BLaER1 (cell line): ENCODE data around the gene KRTAP4-16.
"Not testable (repeated sequence)": the region's sequence is repeated elsewhere in the genome, so short reads cannot be mapped to it uniquely, and the experiment has no call there.

Experiments
- H3K27ac ChIP-seq: shearing (Covaris generic); formaldehyde crosslinking; 2 replicates; pipeline ENCODE4 v1.8.1; 2022
- H3K27me3 ChIP-seq: shearing (Covaris generic); formaldehyde crosslinking; 2 replicates; pipeline ENCODE4 v1.8.1; 2022
- H3K36me3 ChIP-seq: shearing (Covaris generic); formaldehyde crosslinking; 2 replicates; pipeline ENCODE4 v1.8.1; 2022
- H3K4me1 ChIP-seq: shearing (Covaris generic); formaldehyde crosslinking; 2 replicates; pipeline ENCODE4 v1.8.1; 2022
- H3K4me2 ChIP-seq: shearing (Covaris generic); formaldehyde crosslinking; 2 replicates; pipeline ENCODE4 v1.8.1; 2022
- H3K4me3 ChIP-seq: shearing (Covaris generic); formaldehyde crosslinking; 2 replicates; pipeline ENCODE4 v1.8.1; 2022
- H3K9ac ChIP-seq: shearing (Covaris generic); formaldehyde crosslinking; 2 replicates; pipeline ENCODE4 v1.8.1; 2022
- H3K9me3 ChIP-seq: shearing (Covaris generic); formaldehyde crosslinking; 2 replicates; pipeline ENCODE4 v1.8.1; 2022
- H4K20me1 ChIP-seq: shearing (Covaris generic); formaldehyde crosslinking; 2 replicates; pipeline ENCODE4 v1.8.1; 2022
- Cebpa-rat ChIP-seq: shearing (Covaris generic); IDR thresholded peaks from 2 replicates; pipeline ENCODE4 v1.8.1; 2022

Gene KRTAP4-16

DNA sequence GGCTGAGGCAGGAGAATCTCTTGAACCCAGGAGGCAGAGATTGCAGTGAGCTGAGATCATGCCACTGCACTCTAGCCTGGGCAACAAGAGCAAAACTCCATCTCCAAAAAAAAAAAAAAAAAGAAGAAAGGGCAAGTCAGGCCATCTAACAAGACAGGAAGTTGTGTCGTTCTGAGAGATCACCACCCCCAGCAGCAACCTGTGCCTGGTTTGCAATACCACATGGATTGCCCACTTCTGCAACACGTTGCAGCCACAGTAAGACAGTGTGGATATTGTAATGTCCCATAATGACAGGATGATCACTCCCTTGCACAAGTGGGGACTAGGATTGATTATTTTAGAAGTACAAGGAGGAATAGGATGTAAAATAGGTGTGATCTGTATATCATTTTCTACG is 33.0 kb downstream of the KRTAP4-16 start:
- Histone ChIP-seq H3K9ac (no peak overlapping the region), H4K20me1 (no peaks in the 10 kb centered on the region), H3K36me3 (no peaks in the 10 kb centered on the region), H3K4me3 (no peak overlapping the region), H3K9me3 (no peaks in the 10 kb centered on the region), H3K4me1 (no peaks in the 10 kb centered on the region), H3K27me3 (no peaks in the 10 kb centered on the region), H3K4me2 (no peak overlapping the region), H3K27ac (no peak overlapping the region)
- TF ChIP-seq Cebpa-rat, result no peak

DNA sequence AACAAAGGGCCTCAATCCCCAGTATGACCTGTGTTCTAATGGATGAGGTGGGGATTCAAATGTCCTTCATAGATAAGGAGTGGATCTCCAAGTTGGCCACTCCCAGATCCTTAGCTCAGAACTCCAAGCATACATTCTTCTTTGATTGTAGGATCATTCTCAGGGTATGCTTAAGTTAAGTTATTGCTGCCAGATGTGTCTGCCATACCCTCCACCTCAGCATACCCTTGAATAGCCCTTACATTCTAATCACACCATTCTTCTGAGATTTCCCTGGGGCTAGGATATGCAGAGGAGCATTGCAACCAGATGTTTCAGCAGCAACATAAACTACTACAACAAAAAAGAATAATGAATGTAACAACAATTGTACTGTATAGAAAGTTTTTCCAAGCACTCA is 34.7 kb downstream of the KRTAP4-16 start:
- Histone ChIP-seq H3K4me1 (no peaks in the 10 kb centered on the region), H3K27ac (no peak overlapping the region), H3K36me3 (no peaks in the 10 kb centered on the region), H3K4me2 (no peak overlapping the region), H3K9ac (no peak overlapping the region), H3K4me3 (no peak overlapping the region), H3K9me3 (no peaks in the 10 kb centered on the region), H4K20me1 (no peaks in the 10 kb centered on the region), H3K27me3 (no peaks in the 10 kb centered on the region)
- no peak for TF ChIP-seq Cebpa-rat

DNA sequence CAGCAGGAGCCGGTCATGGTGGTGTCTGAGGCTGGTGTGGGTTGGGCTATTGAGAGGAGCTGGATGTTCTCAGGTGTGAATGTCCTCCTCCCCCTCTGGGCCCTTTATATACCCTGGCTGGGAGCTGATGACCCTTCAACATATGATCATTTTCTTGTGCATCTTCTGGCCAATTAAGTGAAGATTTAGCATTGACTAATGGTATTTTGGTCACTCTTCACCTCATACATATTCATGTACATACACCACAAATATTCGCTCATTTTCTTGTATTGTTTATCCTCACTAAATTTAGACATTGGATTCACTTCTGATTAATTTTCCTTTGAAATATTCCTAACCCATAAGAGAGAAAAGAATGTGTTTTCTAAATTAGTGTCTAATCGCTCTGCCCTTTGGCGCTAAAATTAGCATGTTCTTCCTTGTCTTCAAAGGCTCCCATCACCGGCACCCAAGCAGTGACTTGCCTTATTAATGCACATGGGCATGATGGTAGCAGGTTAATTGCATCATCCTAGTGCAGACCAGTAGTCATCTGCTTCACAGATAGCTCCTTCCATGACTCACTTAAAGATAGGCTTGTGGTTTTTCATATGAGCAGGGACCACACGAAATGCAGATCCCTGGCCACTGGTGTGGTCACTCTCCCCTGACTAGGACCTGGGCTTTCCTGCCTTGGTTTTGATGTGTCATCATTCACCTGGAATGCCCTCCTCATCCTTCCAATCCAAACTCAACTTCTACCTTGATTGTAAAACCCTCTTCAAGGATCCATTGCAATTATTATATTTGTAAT is 36.0 kb downstream of the KRTAP4-16 start, which contains the start of gene KRTAP2-4:
Gene KRTAP2-4 (minus strand): TSS at position 51 of the 796 bp plus-strand sequence. CDS start 34 bp downstream, at position 17.
- no peak for TF ChIP-seq Cebpa-rat
- Histone ChIP-seq H3K4me2 (no peak within 1 kb of the TSS), H4K20me1 (no peaks in the 10 kb centered on the region), H3K4me1 (no peaks in the 10 kb centered on the region), H3K36me3 (no peaks in the 10 kb centered on the region), H3K9me3 (no peaks in the 10 kb centered on the region), H3K4me3 (no peak within 1 kb of the TSS), H3K9ac (no peak within 1 kb of the TSS), H3K27me3 (no peaks in the 10 kb centered on the region), H3K27ac (no peak within 1 kb of the TSS)

DNA sequence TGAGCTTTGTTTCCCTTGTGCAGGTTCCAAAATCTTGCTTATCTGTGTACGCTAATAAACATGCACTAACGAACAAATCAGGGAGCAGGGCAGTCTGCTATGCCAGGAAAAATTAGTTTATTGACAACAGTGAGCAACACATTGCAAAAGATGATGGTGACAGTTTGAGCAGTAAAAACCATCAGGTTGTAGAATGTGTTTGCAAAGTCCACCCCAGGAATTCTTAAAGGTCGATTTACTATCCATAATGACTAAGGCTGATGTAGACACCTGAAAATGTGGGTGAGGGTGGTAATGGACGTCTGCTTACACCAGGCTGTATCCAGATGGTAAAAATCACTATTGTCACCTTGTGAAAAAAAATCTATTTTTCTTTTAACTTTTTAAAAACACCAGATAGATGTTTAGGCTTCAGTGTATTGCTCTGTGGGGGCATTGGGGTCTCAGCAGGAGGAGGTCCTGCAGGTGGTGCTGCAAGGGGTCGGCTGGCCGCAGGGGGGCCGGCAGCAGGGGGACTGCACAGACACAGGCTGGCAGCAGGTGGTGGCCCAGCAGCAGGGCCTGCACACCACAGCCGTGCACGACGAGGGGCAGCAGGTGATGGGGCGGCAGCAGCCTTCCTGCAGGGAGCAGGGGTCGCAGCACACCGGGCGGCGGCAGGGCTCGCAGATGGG is 36.9 kb downstream of the KRTAP4-16 start:
- H3K27me3 ChIP-seq, H3K36me3 ChIP-seq, H3K9ac ChIP-seq, H3K4me3 ChIP-seq, H3K4me1 ChIP-seq, H3K27ac ChIP-seq, H4K20me1 ChIP-seq, H3K9me3 ChIP-seq, H3K4me2 ChIP-seq: not testable (repeated sequence)

DNA sequence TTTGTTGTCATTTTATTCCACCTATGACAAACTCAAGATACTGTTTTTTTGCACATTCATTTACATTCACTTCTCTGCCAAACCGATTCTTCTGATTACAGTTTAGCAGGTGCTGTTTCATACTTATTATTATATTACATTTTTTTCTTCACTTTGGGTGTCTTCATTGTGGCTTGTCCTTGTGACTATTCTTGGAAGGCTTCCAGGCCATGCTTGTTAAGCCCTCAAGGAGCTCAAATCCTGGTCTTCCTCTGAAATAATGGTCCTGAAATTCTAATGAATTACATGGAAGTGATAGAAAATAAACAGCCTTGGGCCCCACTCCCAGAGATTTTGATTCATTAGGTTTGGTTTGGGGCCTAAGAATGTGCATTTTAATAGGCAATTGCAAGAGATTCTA is 37.7 kb downstream of the KRTAP4-16 start:
- Histone ChIP-seq H3K4me1 (no peaks in the 10 kb centered on the region), H3K9ac (no peak overlapping the region), H3K4me3 (no peak overlapping the region), H4K20me1 (no peaks in the 10 kb centered on the region), H3K27me3 (no peaks in the 10 kb centered on the region), H3K36me3 (no peaks in the 10 kb centered on the region), H3K4me2 (no peak overlapping the region), H3K27ac (no peak overlapping the region), H3K9me3 (no peaks in the 10 kb centered on the region)
- no peak for TF ChIP-seq Cebpa-rat

DNA sequence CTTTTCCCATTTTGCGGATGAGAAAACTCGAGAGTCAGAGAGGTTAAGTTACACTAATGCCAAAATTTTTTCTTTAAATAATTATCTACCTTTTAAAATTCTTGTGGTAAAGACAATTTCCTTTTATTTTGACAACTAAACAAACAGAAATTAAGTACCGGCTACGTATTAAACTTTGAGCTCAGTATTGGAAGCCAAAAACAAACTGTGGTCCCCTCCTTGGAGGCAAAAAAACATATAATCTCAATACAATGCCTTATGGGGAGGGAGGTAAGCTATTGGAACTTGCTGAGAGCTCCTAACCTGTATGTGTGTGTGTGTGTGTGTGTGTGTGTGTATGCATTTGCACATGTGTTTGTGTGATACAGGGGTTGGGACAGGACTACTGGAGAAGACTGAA is 38.6 kb downstream of the KRTAP4-16 start:
- Histone ChIP-seq H3K4me1 (no peaks in the 10 kb centered on the region), H4K20me1 (no peaks in the 10 kb centered on the region), H3K36me3 (no peaks in the 10 kb centered on the region), H3K9ac (no peak overlapping the region), H3K9me3 (no peaks in the 10 kb centered on the region), H3K27ac (no peak overlapping the region), H3K4me2 (no peak overlapping the region), H3K4me3 (no peak overlapping the region), H3K27me3 (no peaks in the 10 kb centered on the region)
- no peak for TF ChIP-seq Cebpa-rat

DNA sequence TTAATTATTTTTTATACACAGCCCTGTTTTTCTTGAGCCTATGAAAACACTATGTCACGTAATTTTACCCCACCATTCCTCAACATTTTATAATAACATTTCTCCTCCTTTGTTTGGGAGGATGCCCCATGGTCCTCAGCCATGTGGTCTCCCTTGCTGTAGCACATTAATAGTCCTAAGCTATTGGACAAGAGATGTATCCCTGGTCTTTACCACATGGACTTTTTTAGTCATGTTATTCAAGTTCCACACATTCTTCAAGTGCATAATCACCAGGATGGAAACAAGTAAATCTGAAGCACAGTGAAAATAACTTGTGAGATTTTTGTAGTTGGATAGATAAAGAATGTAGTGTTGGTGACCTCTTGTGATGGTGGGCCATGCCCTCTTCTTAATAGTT is 40.0 kb downstream of the KRTAP4-16 start:
- Histone ChIP-seq H3K27me3 (no peaks in the 10 kb centered on the region), H3K4me2 (no peak overlapping the region), H3K4me3 (no peak overlapping the region), H4K20me1 (no peaks in the 10 kb centered on the region), H3K36me3 (no peaks in the 10 kb centered on the region), H3K9ac (no peak overlapping the region), H3K27ac (no peak overlapping the region), H3K9me3 (0 out of 2 replicates have a peak, but pooled peaks cover 6% of the 10 kb centered on the region), H3K4me1 (no peaks in the 10 kb centered on the region)
- TF ChIP-seq Cebpa-rat, result no peak

DNA sequence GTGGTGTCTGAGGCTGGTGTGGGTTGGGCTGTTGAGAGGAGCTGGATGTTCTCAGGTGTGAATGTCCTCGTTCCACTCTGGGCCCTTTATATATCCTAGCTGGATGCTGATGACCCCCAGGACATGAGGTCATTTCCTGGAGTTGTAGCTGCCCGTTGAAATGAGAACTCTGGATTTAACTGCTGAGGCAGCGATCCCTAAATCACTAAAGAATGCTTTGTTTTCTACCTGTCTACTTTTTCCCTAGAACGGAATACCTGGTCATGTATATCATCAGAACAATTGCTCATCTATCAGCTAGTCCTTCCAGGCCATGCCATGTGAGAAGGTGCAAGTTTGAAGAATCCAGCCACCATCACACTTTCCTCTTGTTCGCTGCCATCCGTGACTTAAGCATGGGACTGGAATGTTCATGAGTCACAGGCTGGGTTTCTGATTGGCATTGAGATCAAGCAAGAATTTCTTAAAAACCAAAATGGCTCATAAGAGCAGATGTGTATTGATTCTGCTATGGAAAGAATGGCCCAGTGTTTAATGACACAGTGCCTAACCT is 41.9 kb downstream of the KRTAP4-16 start, which contains the start of gene KRTAP2-3:
Gene KRTAP2-3 (minus strand): TSS at position 63 of the 553 bp plus-strand sequence. CDS start 64 bp downstream, outside the sequence.
- H3K4me2 ChIP-seq, result no peak within 1 kb of the TSS
- H3K27ac ChIP-seq, result no peak within 1 kb of the TSS
- no peaks in the 10 kb centered on the region for H3K36me3 ChIP-seq
- H3K4me1 ChIP-seq, result no peaks in the 10 kb centered on the region
- H3K9me3 ChIP-seq, result 0 out of 2 replicates have a peak, but pooled peaks cover 6% of the 10 kb centered on the region
- no peaks in the 10 kb centered on the region for H4K20me1 ChIP-seq
- no peak within 1 kb of the TSS for H3K4me3 ChIP-seq
- no peak within 1 kb of the TSS for H3K9ac ChIP-seq
- TF ChIP-seq Cebpa-rat, result no peak
- no peaks in the 10 kb centered on the region for H3K27me3 ChIP-seq

DNA sequence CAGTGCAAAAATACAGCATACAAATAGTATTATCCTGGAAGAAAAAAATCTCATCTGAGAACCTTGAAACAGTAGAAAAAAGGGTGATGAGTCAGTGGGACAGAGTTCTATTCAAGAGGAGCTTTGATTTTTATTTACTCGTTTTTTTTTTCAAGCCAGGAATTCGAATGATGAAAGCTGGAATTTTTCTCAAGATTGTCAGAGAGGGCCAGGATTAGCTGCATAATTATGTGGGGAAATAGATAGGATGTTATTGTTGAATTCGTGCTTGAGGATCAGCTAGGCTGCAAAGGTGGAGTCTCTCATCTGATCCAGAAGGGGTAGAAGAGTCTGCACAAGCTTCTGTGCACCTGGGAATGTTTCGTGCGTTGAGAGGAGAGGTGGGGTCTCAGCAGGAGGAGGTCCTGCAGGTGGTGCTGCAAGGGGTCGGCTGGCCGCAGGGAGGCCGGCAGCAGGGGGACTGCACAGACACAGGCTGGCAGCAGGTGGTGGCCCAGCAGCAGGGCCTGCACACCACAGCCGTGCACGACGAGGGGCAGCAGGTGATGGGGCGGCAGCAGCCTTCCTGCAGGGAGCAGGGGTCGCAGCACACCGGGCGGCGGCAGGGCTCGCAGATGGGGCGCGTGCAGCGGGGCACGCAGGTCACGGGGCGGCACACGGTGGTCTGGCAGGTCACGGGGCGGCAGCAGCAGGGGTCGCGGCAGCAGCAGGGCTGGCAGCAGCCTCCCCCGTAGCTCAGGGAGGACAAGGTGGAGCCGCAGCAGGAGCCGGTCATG is 42.5 kb downstream of the KRTAP4-16 start:
- not testable (repeated sequence) for H3K27me3 ChIP-seq, H4K20me1 ChIP-seq, H3K9ac ChIP-seq, H3K4me3 ChIP-seq, H3K27ac ChIP-seq, H3K4me1 ChIP-seq, H3K36me3 ChIP-seq, H3K4me2 ChIP-seq, H3K9me3 ChIP-seq
